Suppressor macrophage treated with lipopolysaccharide for 4 hours (primary cell): ENCODE data around the gene KRTAP10-9.
"Not testable (repeated sequence)": the region's sequence is repeated elsewhere in the genome, so short reads cannot be mapped to it uniquely, and the experiment has no call there.

Experiments used
- DNase-seq: peaks from one replicate; pipeline ENCODE4 v3.0.0-alpha.2; 2020

KRTAP10-9 gene, protein sequence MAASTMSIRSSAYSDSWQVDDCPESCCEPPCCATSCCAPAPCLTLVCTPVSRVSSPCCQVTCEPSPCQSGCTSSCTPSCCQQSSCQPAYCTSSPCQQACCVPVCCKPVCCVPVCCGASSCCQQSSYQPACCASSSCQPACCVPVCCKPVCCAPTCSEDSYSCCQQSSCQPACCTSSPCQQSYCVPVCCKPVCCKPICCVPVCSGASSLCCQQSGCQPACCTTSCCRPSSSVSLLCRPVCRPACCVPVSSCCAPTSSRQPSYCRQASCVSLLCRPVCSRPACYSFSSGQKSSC

DNA sequence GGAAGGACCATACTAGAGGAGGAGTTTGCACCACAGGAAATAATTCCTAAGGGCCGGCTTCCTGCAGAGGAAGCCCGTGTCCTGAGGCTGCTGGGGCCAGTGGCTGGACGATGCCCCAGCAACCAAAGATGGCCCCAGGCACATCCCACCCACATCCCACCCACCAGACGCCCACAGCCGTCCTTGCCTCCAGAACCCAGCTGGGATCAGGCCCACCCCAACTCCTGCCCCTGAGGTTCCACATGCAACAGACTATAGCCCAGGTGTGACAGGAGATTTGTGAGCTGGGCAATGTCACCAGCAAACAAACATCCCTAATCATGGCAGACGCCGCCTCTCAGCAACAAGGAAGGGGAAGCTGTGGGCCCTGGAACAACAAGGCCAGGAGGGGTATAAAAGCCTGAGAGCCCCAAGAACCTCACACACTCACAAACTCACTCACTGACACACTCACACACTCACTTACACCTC is at the start of gene KRTAP10-9:
KRTAP10-9 (plus strand) TSS at position 421 of the 471 bp plus-strand sequence. CDS start 79 bp downstream, outside the sequence.
- DNase-seq: no peak

GRCh38 chr21:44578371-44579055 is 48.4 kb upstream of the KRTAP10-9 start:
- no peak for DNase-seq

GRCh38 chr21:44579056-44579832 is 47.6 kb upstream of the KRTAP10-9 start:
- DNase-seq: no peak

GRCh38 chr21:44579833-44580144 is 47.1 kb upstream of the KRTAP10-9 start:
- no peak for DNase-seq

DNA sequence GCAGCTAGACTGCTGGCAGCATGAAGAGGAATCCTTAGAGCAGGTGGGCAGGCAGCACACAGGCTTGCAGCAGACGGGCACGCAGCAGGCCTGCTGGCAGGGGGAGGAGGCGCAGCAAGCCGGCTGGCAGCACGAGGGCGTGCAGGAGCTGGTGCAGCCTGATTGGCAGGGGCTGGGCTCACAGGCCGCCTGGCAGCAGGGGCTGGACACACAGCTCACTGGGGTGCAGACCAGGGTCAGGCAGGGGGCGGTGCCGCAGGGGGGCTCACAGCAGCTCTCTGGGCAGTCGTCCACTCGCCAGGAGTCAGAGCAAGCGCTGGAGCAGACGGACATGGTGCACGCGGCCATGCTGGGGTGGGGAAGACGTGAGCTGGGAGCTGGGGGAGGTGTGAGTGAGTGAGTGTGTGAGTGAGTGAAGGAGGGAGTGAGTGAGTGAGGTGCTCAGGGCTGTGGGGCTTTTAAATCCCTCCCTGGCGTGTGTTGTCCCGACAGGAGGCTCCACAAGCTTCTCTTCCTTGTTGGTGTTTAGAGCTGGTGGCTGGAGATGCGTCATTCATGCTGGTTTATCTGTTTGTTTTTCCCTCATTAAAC is 46.6 kb upstream of the KRTAP10-9 start, which contains the start of gene KRTAP10-5:
KRTAP10-5 (minus strand) TSS at position 374 of the 591 bp plus-strand sequence; CDS start at position 348, 26 bp downstream.
- DNase-seq: not testable (repeated sequence)

- DNase-seq: no peak
Observed at GRCh38 chr21:44581158-44581557, 45.7 kb upstream of the KRTAP10-9 start.

GRCh38 chr21:44582055-44582454 is 44.8 kb upstream of the KRTAP10-9 start:
- no peak for DNase-seq

- DNase-seq: no peak
Observed at GRCh38 chr21:44583089-44583799, 43.6 kb upstream of the KRTAP10-9 start.

- DNase-seq: no peak
Observed at GRCh38 chr21:44583800-44584147, 43.1 kb upstream of the KRTAP10-9 start.

DNA sequence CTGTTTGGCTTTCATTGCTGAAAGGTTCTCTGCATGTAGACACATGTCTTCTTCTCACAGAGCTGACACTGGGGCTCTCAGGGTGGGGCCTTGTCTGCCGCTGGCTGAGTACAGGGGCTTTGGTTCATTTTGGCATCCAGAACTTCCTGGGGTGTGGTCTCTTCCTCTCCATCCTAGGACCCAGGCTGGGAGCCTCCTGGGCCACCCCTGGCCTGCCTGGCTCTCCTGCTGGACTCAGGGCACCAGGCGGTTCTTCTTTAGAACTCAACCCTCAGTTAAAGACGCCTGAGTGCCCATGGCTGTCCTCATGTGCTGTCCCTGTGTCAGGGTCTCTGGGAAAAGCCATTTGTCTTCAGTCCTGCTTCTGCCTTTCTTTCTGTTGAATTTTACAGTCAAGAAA is 41.0 kb upstream of the KRTAP10-9 start:
- no peak for DNase-seq

DNA sequence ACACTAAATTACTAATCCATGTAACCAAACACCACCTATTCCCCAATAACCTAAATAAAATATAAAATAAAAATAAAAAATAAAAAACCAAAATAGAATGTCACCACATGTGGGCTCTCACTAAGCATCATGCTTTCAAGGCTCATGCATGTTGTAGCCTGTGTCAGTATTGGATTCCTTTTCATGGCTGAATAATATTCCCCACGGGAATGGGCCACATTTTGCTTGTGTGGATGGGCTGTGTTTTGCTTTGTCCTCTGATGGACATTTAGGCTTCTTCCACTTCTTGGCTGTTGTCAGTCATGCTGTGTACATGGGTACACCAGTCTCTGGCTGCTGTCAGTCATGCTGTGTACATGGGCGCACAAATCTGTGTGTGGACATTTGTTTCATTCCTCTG is 37.8 kb upstream of the KRTAP10-9 start:
- DNase-seq: no peak

DNA sequence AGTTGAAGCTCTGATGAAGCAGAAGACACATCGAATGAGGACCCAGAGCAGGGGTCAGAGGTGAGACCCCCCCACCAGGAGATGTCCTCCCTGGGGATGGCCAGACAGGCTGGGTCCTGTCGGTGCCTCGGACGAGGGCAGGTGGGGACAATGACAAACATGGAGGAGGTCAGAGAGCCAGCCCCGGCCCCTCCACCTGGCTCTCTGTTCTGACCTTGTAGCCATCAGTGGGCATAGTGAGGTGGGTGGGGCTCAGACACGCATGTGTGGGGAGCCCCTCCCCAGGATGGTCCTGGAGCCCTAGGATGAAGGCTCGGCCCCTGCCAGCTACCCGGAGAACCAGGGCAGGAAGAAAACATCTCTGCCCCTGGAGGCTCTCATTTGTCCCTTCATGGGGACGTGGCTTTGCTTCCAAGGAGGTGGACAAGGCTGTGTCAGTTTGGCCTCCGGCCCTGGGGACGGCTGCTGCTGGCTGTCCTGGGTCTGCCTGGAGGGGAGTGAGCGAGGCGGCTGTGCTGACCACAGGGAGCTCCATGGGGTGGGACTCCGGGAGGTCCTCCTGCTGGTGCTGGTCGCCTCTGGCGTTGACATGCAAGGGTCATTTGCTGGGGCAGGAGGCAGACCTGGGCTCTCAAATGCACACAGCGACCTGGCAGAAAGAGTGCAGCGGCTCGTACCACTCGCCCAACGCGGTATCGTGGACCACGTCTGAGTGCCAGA is 37.1 kb upstream of the KRTAP10-9 start:
- no peak for DNase-seq

DNA sequence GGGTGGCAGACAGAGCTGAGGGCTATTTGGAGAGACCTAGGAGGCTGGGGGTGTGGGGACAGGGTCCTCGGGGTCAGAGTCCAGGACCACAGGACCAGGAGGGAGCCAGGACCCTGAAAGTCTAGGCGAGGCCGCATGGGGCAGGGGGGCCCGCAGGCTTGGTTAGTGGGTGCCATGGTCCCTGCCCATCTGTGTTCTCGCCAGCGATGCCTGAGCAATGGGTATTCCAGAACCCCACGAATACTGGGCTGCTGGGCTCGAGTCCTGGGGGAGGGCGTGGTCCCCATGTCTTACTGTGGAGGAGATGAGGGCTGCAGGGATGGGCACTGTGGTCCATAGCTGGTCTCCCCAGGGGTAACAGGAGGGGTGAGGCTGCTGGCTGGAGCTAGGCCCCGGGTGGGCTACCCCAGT is 36.6 kb upstream of the KRTAP10-9 start:
- no peak for DNase-seq

GRCh38 chr21:44590897-44591800 is 35.7 kb upstream of the KRTAP10-9 start:
- DNase-seq: not testable (repeated sequence)

DNA sequence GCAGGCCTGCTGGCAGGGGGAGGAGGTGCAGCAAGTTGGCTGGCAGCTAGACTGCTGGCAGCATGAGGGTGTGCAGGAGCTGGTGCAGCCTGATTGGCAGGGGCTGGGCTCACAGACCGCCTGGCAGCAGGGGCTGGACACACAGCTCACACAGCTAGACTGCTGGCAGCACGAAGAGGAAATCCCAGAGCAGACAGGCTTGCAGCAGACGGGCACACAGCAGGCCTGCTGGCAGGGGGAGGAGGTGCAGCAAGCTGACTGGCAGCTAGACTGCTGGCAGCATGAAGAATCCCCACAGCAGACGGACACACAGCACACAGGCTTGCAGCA is 35.1 kb upstream of the KRTAP10-9 start:
- DNase-seq: not testable (repeated sequence)

DNA sequence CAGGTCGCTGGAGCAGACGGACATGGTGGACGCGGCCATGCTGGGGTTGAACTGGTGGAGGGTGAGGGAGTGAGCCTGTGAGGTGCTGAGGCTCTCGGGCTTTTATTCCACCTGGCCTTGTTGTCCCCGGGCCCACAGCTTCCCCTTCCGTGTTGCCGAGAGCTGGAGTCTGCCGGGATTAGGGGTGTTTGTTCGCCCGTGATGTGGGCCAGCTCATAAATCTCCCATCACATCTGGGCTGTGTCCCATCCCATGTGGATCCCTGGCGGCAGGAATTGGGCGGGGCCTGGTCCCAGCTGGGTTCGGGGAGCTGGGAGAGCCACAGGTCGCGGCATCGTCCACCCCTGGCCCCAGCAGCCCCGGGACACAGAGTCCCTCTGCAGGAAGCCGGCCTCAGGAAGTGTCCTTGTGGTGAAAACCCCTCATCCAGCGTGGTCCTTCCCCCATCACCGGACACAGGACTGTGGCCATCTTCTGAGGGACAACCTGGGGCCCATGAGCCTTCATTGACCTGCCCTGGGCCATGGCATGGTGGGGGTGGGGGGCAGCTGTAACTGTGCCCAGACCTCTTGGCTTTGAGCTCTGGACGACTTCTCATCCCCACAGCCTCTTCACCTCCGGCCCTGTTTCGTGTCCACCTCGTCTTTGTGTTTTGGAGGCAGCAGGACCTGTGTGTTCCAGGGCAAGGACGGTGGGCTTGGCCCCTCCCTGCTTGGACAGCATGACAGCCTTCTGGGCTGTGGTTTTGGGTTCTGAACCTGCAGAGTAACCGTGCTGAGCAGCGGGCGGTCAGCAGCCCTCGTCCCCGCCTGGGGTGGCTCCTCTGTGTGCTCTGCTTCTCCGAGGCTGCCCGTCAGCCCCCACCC is 34.2 kb upstream of the KRTAP10-9 start, which contains the start of gene KRTAP10-6:
KRTAP10-6 (minus strand) TSS at position 60 of the 866 bp plus-strand sequence; CDS start at position 39, 21 bp downstream.
- no peak for DNase-seq

- no peak for DNase-seq
Observed at GRCh38 chr21:44593598-44594405, 33.1 kb upstream of the KRTAP10-9 start.

- no peak for DNase-seq
Observed at GRCh38 chr21:44594406-44594916, 32.4 kb upstream of the KRTAP10-9 start.

DNA sequence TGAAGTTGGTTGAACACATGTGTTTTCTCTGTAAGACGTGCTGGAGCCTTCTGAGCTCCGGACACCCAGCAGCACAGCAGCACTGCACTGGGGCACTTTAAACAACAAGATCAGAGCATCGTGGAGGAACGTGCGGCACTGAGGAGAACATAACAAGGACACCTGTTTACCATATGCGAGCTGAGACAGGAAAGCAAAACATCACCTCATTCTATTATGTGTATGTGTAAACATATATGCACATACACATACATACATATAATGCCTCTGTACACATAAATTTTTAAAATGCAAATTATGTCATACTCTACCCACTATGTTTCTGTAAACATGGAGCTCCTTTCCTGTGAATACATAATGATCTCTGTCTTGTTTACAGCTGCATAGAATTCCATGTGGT is 31.4 kb upstream of the KRTAP10-9 start:
- no peak for DNase-seq
